ENCODE results near the gene NRIP3. TPM values are rescaled to one million over a fixed set of nuclear protein-coding genes. Genes with fewer than 3 reads are reported as not detected.
A peak's percentile ranks its signal among the peaks of the same experiment; 100 is the strongest.

The NRIP3 gene
- total and polyA plus RNA-seq, 2 donors (not counting 3 experiments of a cell fraction or from before 2014, with no cell fraction given) = 3.7 to 9.9 TPM

GRCh38 chr11:9015677-9016076, 11.9 kb upstream of the NRIP3 start:
- intact Hi-C loops (cut with micrococcal nuclease) = loop anchor here (1.0 to 10.0 kb wide), 7 partner anchors 107 to 1309 kb away; partner anchors contain the start of gene IPO7
- TF ChIP-seq GATA2 (IDR thresholded peaks at IDR 0.05; ENCODE audit: insufficient read depth, insufficient read length, low read depth, low read length) = no peak
- peak; percentile 80 to 85 for TF ChIP-seq CTCF (IDR thresholded peaks at IDR 0.05; ENCODE audit: extremely low read depth in 1 of 2, insufficient read depth in 1 of 2, low read depth in 1 of 2, low read length in 2 of 2)
- TF ChIP-seq POLR2AphosphoS5 (IDR thresholded peaks at IDR 0.05; ENCODE audit: insufficient read depth, low read depth, low read length) = no peak
- H4K20me1 ChIP-seq (replicated peaks; ENCODE audit: control insufficient read depth, extremely low read depth, insufficient read depth, low read length) = no peaks in the 10 kb centered on the region
- H2AFZ ChIP-seq (ENCODE audit: low read depth, low read length) = no peak overlapping the region
- BruUV-seq (replicated peaks) = no TSS peak
- dilution Hi-C loops (cut with MboI; ENCODE audit: extremely low pct_ligation_motif_present, low sequenced_read_pairs) = no loop called here
- FAIRE-seq = peak; percentile 93
- ChIA-PET CTCF (interaction anchor here (0.6 to 7.0 kb wide), 43 partner anchors 10 to 495 kb away, joined by 3 to 248 read pairs (median 4); partner anchors contain the start of gene NRIP3), POLR2A (no interaction called here)
- no peaks in the 10 kb centered on the region for H3K36me3 ChIP-seq (ENCODE audit: control insufficient read depth in 2 of 2, extremely low read depth in 1 of 2, insufficient read depth in 2 of 2, low read length in 2 of 2)
- no peaks in the 10 kb centered on the region for H3K9me3 ChIP-seq (replicated peaks; ENCODE audit: control insufficient read depth, insufficient read depth, low read length)
- no peak overlapping the region for H3K9ac ChIP-seq (replicated peaks; ENCODE audit: extremely low read depth, insufficient read depth, low read length)
- H3K9me1 ChIP-seq (replicated peaks; ENCODE audit: control insufficient read depth, extremely low read depth, insufficient read depth, low read length) = no peaks in the 10 kb centered on the region
- H3K4me2 ChIP-seq (ENCODE audit: insufficient read depth, low read length) = no peak overlapping the region
- H3K4me1 ChIP-seq (ENCODE audit: control insufficient read depth, extremely low read depth, insufficient read depth, low read length) = peaks cover 13% of the 10 kb centered on the region
- H3K4me3 ChIP-seq (replicated peaks in 1 of 3; ENCODE audit: insufficient read depth in 1 of 3, low read depth in 1 of 3, low read length in 3 of 3) = no peak overlapping the region
- peaks cover 0 to 6% of the 10 kb centered on the region in 2 experiments for H3K27me3 ChIP-seq (ENCODE audit: control insufficient read depth in 2 of 2, insufficient read depth in 2 of 2, low read length in 2 of 2)
- no peaks in the 10 kb centered on the region for H3K79me2 ChIP-seq (ENCODE audit: control insufficient read depth, insufficient read depth, low read length)
- peak; percentile 81 for DNase-seq (ENCODE audit: low read depth, low spot score)
- H3K27ac ChIP-seq (ENCODE audit: insufficient read depth, low read depth, low read length) = no peak overlapping the region

DNA sequence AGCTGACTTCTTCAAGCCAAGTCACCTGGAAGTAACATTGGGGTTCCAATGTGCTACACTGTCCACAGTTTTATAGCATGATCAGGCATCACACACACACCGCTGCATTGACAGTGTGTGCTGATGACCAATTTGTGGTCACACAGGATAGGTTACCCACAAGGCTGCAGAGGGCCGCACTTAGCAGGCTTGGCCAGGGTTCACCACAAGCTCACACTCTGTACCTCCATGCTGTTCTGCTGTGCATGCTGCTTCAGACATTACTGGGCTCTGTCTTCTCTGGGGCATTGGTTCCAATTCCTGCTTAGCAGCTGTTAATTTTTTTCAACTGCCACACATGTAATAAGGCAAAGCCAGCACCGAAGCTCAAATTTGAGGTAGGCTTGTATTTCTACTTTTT, 11.0 kb upstream of the NRIP3 start:
- Histone ChIP-seq H2AFZ (ENCODE audit: low read depth, low read length) (no peak overlapping the region), H3K9me3 (replicated peaks; ENCODE audit: control insufficient read depth, insufficient read depth, low read length) (no peaks in the 10 kb centered on the region), H3K27ac (ENCODE audit: insufficient read depth, low read depth, low read length) (no peak overlapping the region), H3K79me2 (ENCODE audit: control insufficient read depth, insufficient read depth, low read length) (no peaks in the 10 kb centered on the region), H3K4me1 (ENCODE audit: control insufficient read depth, extremely low read depth, insufficient read depth, low read length) (peaks cover 13% of the 10 kb centered on the region), H4K20me1 (replicated peaks; ENCODE audit: control insufficient read depth, extremely low read depth, insufficient read depth, low read length) (no peaks in the 10 kb centered on the region), H3K36me3 (ENCODE audit: control insufficient read depth in 2 of 2, extremely low read depth in 1 of 2, insufficient read depth in 2 of 2, low read length in 2 of 2) (no peaks in the 10 kb centered on the region), H3K9ac (replicated peaks; ENCODE audit: extremely low read depth, insufficient read depth, low read length) (no peak overlapping the region), H3K4me2 (ENCODE audit: insufficient read depth, low read length) (no peak overlapping the region), H3K27me3 (ENCODE audit: control insufficient read depth in 2 of 2, insufficient read depth in 2 of 2, low read length in 2 of 2) (peaks cover 0 to 6% of the 10 kb centered on the region in 2 experiments), H3K9me1 (replicated peaks; ENCODE audit: control insufficient read depth, extremely low read depth, insufficient read depth, low read length) (no peaks in the 10 kb centered on the region), H3K4me3 (replicated peaks in 1 of 3; ENCODE audit: insufficient read depth in 1 of 3, low read depth in 1 of 3, low read length in 3 of 3) (no peak overlapping the region)
- BruUV-seq (replicated peaks) = no TSS peak
- CTCF ChIA-PET = interaction anchor here (0.6 to 7.0 kb wide), 25 partner anchors 9 to 491 kb away, joined by 3 to 248 read pairs (median 5); partner anchors contain the start of gene NRIP3
- POLR2A ChIA-PET = no interaction called here
- FAIRE-seq = no peak
- dilution Hi-C loops (cut with MboI; ENCODE audit: extremely low pct_ligation_motif_present, low sequenced_read_pairs) = no loop called here
- intact Hi-C loops (cut with micrococcal nuclease) = loop anchor here (1.0 to 10.0 kb wide), 7 partner anchors 107 to 1310 kb away; partner anchors contain the start of gene IPO7
- TF ChIP-seq POLR2A (IDR thresholded peaks at IDR 0.05; ENCODE audit: low read depth, low read length) (no peak), GATA2 (IDR thresholded peaks at IDR 0.05; ENCODE audit: insufficient read depth, insufficient read length, low read depth, low read length) (no peak), EZH2 (IDR thresholded peaks at IDR 0.05; ENCODE audit: borderline replicate concordance, low read depth, low read length, severe bottlenecking) (no peak), JUN (IDR thresholded peaks at IDR 0.05; ENCODE audit: borderline replicate concordance, insufficient read depth, insufficient read length, low read depth) (no peak), CTCF (IDR thresholded peaks at IDR 0.05; ENCODE audit: extremely low read depth in 1 of 2, insufficient read depth in 1 of 2, low read depth in 1 of 2, low read length in 2 of 2) (no peak), FOS (IDR thresholded peaks at IDR 0.05; ENCODE audit: borderline replicate concordance, insufficient read depth, low read length) (no peak), POLR2AphosphoS5 (IDR thresholded peaks at IDR 0.05; ENCODE audit: insufficient read depth, low read depth, low read length) (no peak), MYC (IDR thresholded peaks at IDR 0.05; ENCODE audit: low read depth, low read length) (no peak)
- TF ChIP-seq, protein P1, sequence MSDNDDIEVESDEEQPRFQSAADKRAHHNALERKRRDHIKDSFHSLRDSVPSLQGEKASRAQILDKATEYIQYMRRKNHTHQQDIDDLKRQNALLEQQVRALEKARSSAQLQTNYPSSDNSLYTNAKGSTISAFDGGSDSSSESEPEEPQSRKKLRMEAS (IDR thresholded peaks at IDR 0.05; ENCODE audit: insufficient read depth, insufficient read length) = no peak
- DNase-seq (ENCODE audit: low read depth, low spot score) = no peak

Measured in endothelial cell of umbilical vein (primary cell).